ENCODE data around the gene PLAGL2. TPM values are rescaled to one million over a fixed set of nuclear protein-coding genes. Genes with fewer than 3 reads are reported as not detected.

PLAGL2 gene
- total and polyA plus RNA-seq, 2 of the 4 experiments (the other 2 are of a cell fraction), result 2.9 to 7.7 TPM

GRCh38 chr20:32236048-32236533, 28.5 kb upstream of the PLAGL2 start:
- in situ Hi-C loops (cut with MboI; ENCODE audit: low sequenced_read_pairs), result no loop called here
- POLR2A ChIA-PET (ENCODE audit: unreplicated experiment), result no interaction called here
- no peak overlapping the region for H2BK120ac ChIP-seq (ENCODE audit: low read depth, low read length)
- H3K4me3 ChIP-seq (ENCODE audit: insufficient read depth, low read depth, low read length), result no peak overlapping the region
- BruUV-seq (replicated peaks), result no TSS peak
- H3K9ac ChIP-seq (ENCODE audit: low read depth, low read length), result no peak overlapping the region
- no peak overlapping the region for H3K14ac ChIP-seq (replicated peaks; ENCODE audit: low read depth, low read length)
- H3K18ac ChIP-seq (ENCODE audit: low read depth, low read length), result no peak overlapping the region
- H3K36me3 ChIP-seq (ENCODE audit: control insufficient read depth, insufficient read depth, low read length), result peaks cover 37% of the 10 kb centered on the region
- no peak overlapping the region for H4K8ac ChIP-seq (ENCODE audit: low read depth in 2 of 2, low read length in 2 of 2)
- H3K9me3 ChIP-seq (ENCODE audit: control insufficient read depth, insufficient read depth, low read length), result no peaks in the 10 kb centered on the region
- peaks cover 4% of the 10 kb centered on the region; the same call in 1 of the 2 replicates for H3K4me1 ChIP-seq (ENCODE audit: control insufficient read depth, insufficient read depth, low read length)
- no peaks in the 10 kb centered on the region for H4K20me1 ChIP-seq (ENCODE audit: insufficient read depth, low read length)
- no peak for TF ChIP-seq MXI1 (IDR thresholded peaks at IDR 0.05; ENCODE audit: borderline replicate concordance, low read depth, low read length)
- TF ChIP-seq, protein P1, sequence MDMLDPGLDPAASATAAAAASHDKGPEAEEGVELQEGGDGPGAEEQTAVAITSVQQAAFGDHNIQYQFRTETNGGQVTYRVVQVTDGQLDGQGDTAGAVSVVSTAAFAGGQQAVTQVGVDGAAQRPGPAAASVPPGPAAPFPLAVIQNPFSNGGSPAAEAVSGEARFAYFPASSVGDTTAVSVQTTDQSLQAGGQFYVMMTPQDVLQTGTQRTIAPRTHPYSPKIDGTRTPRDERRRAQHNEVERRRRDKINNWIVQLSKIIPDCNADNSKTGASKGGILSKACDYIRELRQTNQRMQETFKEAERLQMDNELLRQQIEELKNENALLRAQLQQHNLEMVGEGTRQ (IDR thresholded peaks at IDR 0.05; ENCODE audit: low read depth, low read length), result no peak
- no peak for TF ChIP-seq MAFK (IDR thresholded peaks at IDR 0.05; ENCODE audit: low read depth, low read length)
- TF ChIP-seq RAD21 (IDR thresholded peaks at IDR 0.05; ENCODE audit: low read length), result no peak
- no peak for TF ChIP-seq RFX5 (IDR thresholded peaks at IDR 0.05; ENCODE audit: low read depth, low read length)
- no peak for TF ChIP-seq CTCF (conservative IDR thresholded peaks at IDR 0.05; ENCODE audit: low read depth, low read length)
- TF ChIP-seq CEBPB (IDR thresholded peaks at IDR 0.05; ENCODE audit: low read depth, low read length), result no peak
- TF ChIP-seq CHD1 (IDR thresholded peaks at IDR 0.05; ENCODE audit: low read depth, low read length), result no peak
- TF ChIP-seq FOS (IDR thresholded peaks at IDR 0.05; ENCODE audit: low read depth, low read length), result no peak
- no peak for TF ChIP-seq ELK1 (IDR thresholded peaks at IDR 0.05; ENCODE audit: borderline replicate concordance, low read depth, low read length)
- TF ChIP-seq SMC3 (IDR thresholded peaks at IDR 0.05; ENCODE audit: low read depth, low read length), result no peak
- TF ChIP-seq POLR2A (IDR thresholded peaks at IDR 0.05; ENCODE audit: low read depth, low read length), result no peak
- TF ChIP-seq NFE2L2 (IDR thresholded peaks at IDR 0.05; ENCODE audit: low read depth, low read length), result no peak
- no peak for TF ChIP-seq MAZ (IDR thresholded peaks at IDR 0.05; ENCODE audit: borderline replicate concordance, low read depth, low read length)
- CTCF ChIA-PET, result no interaction called here
- H3K23ac ChIP-seq (ENCODE audit: low read depth, low read length), result no peak overlapping the region
- intact Hi-C loops (cut with micrococcal nuclease), result no loop called here
- no peak overlapping the region for H3K4me2 ChIP-seq (ENCODE audit: low read depth, low read length)
- H2AK9ac ChIP-seq (replicated peaks; ENCODE audit: low read depth, low read length, poor library complexity), result no peak overlapping the region
- WGBS, 2 experiments (ENCODE audit: extremely low coverage in 2 of 2, insufficient read length in 1 of 2), result 80% methylated on average over 1 of the region's 3 CpGs; no CpG with 5 or more reads in 1 of the 2 experiments
- H3K9me1 ChIP-seq (ENCODE audit: insufficient read depth, low read length), result no peaks in the 10 kb centered on the region
- H3K4ac ChIP-seq (ENCODE audit: low read depth, low read length), result no peak overlapping the region
- dilution Hi-C loops (cut with HindIII; ENCODE audit: low sequenced_read_pairs, unreplicated experiment), result no loop called here
- ATAC-seq (ENCODE audit: low read depth) (no peak), DNase-seq (no peak)
- H3K56ac ChIP-seq (ENCODE audit: extremely low read depth, insufficient read depth, low read length), result no peak overlapping the region
- no peaks in the 10 kb centered on the region for H3K27me3 ChIP-seq (ENCODE audit: control insufficient read depth, insufficient read depth, low read length)
- no peak overlapping the region for H4K5ac ChIP-seq (ENCODE audit: low read depth, low read length)
- no peak overlapping the region for H2BK5ac ChIP-seq (ENCODE audit: low read depth, low read length, poor library complexity, severe bottlenecking)
- H2AK5ac ChIP-seq (ENCODE audit: low read depth, low read length), result no peak overlapping the region
- H2BK15ac ChIP-seq (ENCODE audit: low read depth, low read length), result no peak overlapping the region
- H2BK20ac ChIP-seq (ENCODE audit: low read depth, low read length), result no peak overlapping the region
- peaks cover 0 to 4% of the 10 kb centered on the region in 2 experiments; a peak in 1 of 4 replicates for H3K79me1 ChIP-seq (ENCODE audit: low read depth in 1 of 2, low read length in 2 of 2)
- no peak overlapping the region for H2AFZ ChIP-seq (replicated peaks; ENCODE audit: low read length, poor library complexity)
- no peak overlapping the region for H3K27ac ChIP-seq (ENCODE audit: insufficient read depth, low read length)
- H4K91ac ChIP-seq (ENCODE audit: insufficient read depth, low read depth, low read length), result no peak overlapping the region

All from IMR-90 (cell line).